Measurements from ENCODE around the gene GREM1. TPM values are rescaled to one million over a fixed set of nuclear protein-coding genes. Genes with fewer than 3 reads are reported as not detected.

GREM1 gene
- total RNA-seq, 1 experiment from 2014 or later: 1.1 TPM

DNA sequence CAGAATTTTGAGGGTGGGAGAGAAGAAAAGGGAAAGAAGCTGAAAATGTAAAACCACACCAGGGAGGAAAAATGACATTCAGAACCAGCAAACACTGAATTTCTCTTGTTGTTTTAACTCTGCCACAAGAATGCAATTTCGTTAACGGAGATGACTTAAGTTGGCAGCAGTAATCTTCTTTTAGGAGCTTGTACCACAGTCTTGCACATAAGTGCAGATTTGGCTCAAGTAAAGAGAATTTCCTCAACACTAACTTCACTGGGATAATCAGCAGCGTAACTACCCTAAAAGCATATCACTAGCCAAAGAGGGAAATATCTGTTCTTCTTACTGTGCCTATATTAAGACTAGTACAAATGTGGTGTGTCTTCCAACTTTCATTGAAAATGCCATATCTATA lies 15.5 kb downstream of the GREM1 start:
- H2BK120ac ChIP-seq (ENCODE audit: low read depth, low read length, poor library complexity, severe bottlenecking): no peak overlapping the region
- Mint-ChIP-seq H3K9me3 (no peaks in the 10 kb centered on the region; a peak in 1 of 5 replicates), H3K4me3 (no peak overlapping the region), H3K4me1 (peaks cover 23 to 24% of the 10 kb centered on the region in 2 experiments), H3K36me3 (ENCODE audit: insufficient read depth in 1 of 3, low read depth in 3 of 3) (no peaks in the 10 kb centered on the region), H3K27me3 (ENCODE audit: low read depth) (peaks cover 8% of the 10 kb centered on the region), H3K27ac (no peak overlapping the region)
- no peaks in the 10 kb centered on the region; the same call in 1 of the 2 replicates for H3K4me1 ChIP-seq (ENCODE audit: insufficient read depth, low read length)
- H3K9ac ChIP-seq (ENCODE audit: extremely low read depth, insufficient read length, low read length): no peak overlapping the region
- no CpG with 5 or more reads among the region's 3 CpGs for WGBS (ENCODE audit: extremely low coverage, insufficient read length, low lambda C conversion rate)
- DNase-seq: no peak
- no peak overlapping the region for H4K8ac ChIP-seq (replicated peaks; ENCODE audit: insufficient read length, low read depth, low read length)
- no peak overlapping the region for H4K5ac ChIP-seq (ENCODE audit: insufficient read length, low read depth, low read length)
- no peaks in the 10 kb centered on the region; the same call in 1 of the 2 replicates for H3K27me3 ChIP-seq (ENCODE audit: insufficient read depth, low read length)
- H3K23me2 ChIP-seq (ENCODE audit: insufficient read length, low read depth, low read length, poor library complexity, severe bottlenecking): no peaks in the 10 kb centered on the region
- TF ChIP-seq, protein P1, sequence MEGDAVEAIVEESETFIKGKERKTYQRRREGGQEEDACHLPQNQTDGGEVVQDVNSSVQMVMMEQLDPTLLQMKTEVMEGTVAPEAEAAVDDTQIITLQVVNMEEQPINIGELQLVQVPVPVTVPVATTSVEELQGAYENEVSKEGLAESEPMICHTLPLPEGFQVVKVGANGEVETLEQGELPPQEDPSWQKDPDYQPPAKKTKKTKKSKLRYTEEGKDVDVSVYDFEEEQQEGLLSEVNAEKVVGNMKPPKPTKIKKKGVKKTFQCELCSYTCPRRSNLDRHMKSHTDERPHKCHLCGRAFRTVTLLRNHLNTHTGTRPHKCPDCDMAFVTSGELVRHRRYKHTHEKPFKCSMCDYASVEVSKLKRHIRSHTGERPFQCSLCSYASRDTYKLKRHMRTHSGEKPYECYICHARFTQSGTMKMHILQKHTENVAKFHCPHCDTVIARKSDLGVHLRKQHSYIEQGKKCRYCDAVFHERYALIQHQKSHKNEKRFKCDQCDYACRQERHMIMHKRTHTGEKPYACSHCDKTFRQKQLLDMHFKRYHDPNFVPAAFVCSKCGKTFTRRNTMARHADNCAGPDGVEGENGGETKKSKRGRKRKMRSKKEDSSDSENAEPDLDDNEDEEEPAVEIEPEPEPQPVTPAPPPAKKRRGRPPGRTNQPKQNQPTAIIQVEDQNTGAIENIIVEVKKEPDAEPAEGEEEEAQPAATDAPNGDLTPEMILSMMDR (conservative IDR thresholded peaks at IDR 0.05): no peak
- no peaks in the 10 kb centered on the region for H3K79me2 ChIP-seq (ENCODE audit: insufficient read depth, low read length)
- H3K4me2 ChIP-seq (ENCODE audit: insufficient read depth, insufficient read length, low read length): no peak overlapping the region
- no peak overlapping the region for H2AFZ ChIP-seq (ENCODE audit: low read length)
- H2BK15ac ChIP-seq (ENCODE audit: low read depth, low read length): no peak overlapping the region
- no peak overlapping the region for H3K18ac ChIP-seq (ENCODE audit: insufficient read length, low read depth, low read length)
- H2BK12ac ChIP-seq (ENCODE audit: insufficient read length, low read depth, low read length): no peak overlapping the region
- H2AK5ac ChIP-seq (ENCODE audit: insufficient read length, low read length): no peak overlapping the region
- H2BK5ac ChIP-seq (ENCODE audit: insufficient read length, low read length): no peak overlapping the region
- no peak overlapping the region for H3K23ac ChIP-seq (ENCODE audit: insufficient read length, low read depth, low read length)
- no peak overlapping the region for H3T11ph ChIP-seq (ENCODE audit: low read length)
- H3K9me3 ChIP-seq (ENCODE audit: control insufficient read depth, low read depth, low read length): no peaks in the 10 kb centered on the region
- H3K27ac ChIP-seq (ENCODE audit: insufficient read length, low read depth, low read length): no peak overlapping the region
- no peak overlapping the region for H3K56ac ChIP-seq (ENCODE audit: insufficient read length, low read depth, low read length)
- H4K91ac ChIP-seq (ENCODE audit: insufficient read length, low read depth, low read length): no peak overlapping the region
- no peak overlapping the region for H2BK20ac ChIP-seq (ENCODE audit: low read depth, low read length, poor library complexity, severe bottlenecking)
- no peaks in the 10 kb centered on the region for H3K79me1 ChIP-seq (ENCODE audit: insufficient read depth, low read depth, low read length, poor library complexity, severe bottlenecking)
- no peak overlapping the region for H3K14ac ChIP-seq (ENCODE audit: insufficient read depth, low read length)
- H4K20me1 ChIP-seq (ENCODE audit: control insufficient read depth, insufficient read depth, insufficient read length): no peaks in the 10 kb centered on the region
- H3K4ac ChIP-seq (ENCODE audit: low read depth, low read length): no peak overlapping the region

All from H9 (cell line).